Peyer's patch (tissue), 4 donors: Measurements from ENCODE around the gene HEPACAM2. TPM values are rescaled to one million over a fixed set of nuclear protein-coding genes. Genes with fewer than 3 reads are reported as not detected.

Experiments used
- DNase-seq, 3 donors: peaks; one replicate each; pipeline ENCODE4 v3.0.0-alpha.2; 2017 to 2019
- H3K27ac ChIP-seq, 4 donors: fragments of 200-600 bp; sonication (generic); one replicate each; pipeline ENCODE4 v1.5.1; 2016 to 2019
- H3K27me3 ChIP-seq, 2 donors: fragments of 200-600 bp; sonication (generic); one replicate each; pipeline ENCODE4 v1.5.1; 2019
- H3K36me3 ChIP-seq, 3 donors: fragments of 200-600 bp; sonication (generic); one replicate each; pipeline ENCODE4 v1.5.1; 2016 to 2019
- H3K4me1 ChIP-seq, 4 donors: fragments of 200-600 bp; sonication (generic); one replicate each; pipeline ENCODE4 v1.5.1; 2016 to 2019
- H3K4me3 ChIP-seq, 4 donors: fragments of 200-600 bp; sonication (generic); 1 replicate in 3 of 4; 2 replicates in 1 of 4; pipeline ENCODE4 v1.5.1; 2016 to 2019; ENCODE audit warnings: mild to moderate bottlenecking in 1 of 4
- H3K9me3 ChIP-seq, 4 donors: fragments of 200-600 bp; sonication (generic); one replicate each; pipeline ENCODE4 v1.5.1; 2016 to 2019; ENCODE audit warnings: mild to moderate bottlenecking in 1 of 4
- CTCF ChIP-seq, 6 experiments: fragments of 450-650 bp in 4 of 6; fragments of 200-600 bp in 2 of 6; sonication (generic) in 1 of 6; IDR thresholded peaks; one replicate each; pipeline ENCODE4 v1.5.1; 2017 to 2019; ENCODE audit warnings: antibody characterized with exemption in 6 of 6, mild to moderate bottlenecking in 3 of 6, moderate library complexity in 1 of 6
- POLR2A ChIP-seq, 2 donors: fragments of 450-650 bp; IDR thresholded peaks; one replicate each; pipeline ENCODE4 v1.5.1; 2017; ENCODE audit warnings: antibody characterized with exemption in 2 of 2, mild to moderate bottlenecking in 2 of 2, moderate library complexity in 2 of 2
- total RNA-seq, 4 donors: library from RNA; depleted of rRNA; stranded (reverse); fragments of >200 nt; gene quantifications; one replicate each; pipeline ENCODE4 v1.1.0, GENCODE V29; 2016

Gene HEPACAM2
- total RNA-seq, 4 donors from 2014 or later = 19.0 to 59.4 (median 28.4) TPM

GRCh38 chr7:93179173-93179572, 47.1 kb downstream of the HEPACAM2 start:
- DNase-seq = no peak
- H3K9me3 ChIP-seq = no peaks in the 10 kb centered on the region
- H3K4me1 ChIP-seq = no peaks in the 10 kb centered on the region
- no peak overlapping the region for H3K27ac ChIP-seq
- no peaks in the 10 kb centered on the region for H3K27me3 ChIP-seq
- TF ChIP-seq POLR2A (IDR thresholded peaks at IDR 0.05) (no peak), CTCF (IDR thresholded peaks at IDR 0.05) (no peak)
- H3K36me3 ChIP-seq = no peaks in the 10 kb centered on the region
- no peak overlapping the region for H3K4me3 ChIP-seq

- no peak for DNase-seq
These were observed 48.1 kb downstream of the HEPACAM2 start for GRCh38 chr7:93178213-93178612.

GRCh38 chr7:93176992-93177580, 49.2 kb downstream of the HEPACAM2 start:
- Histone ChIP-seq H3K4me1 (no peaks in the 10 kb centered on the region), H3K36me3 (no peaks in the 10 kb centered on the region), H3K27ac (no peak overlapping the region), H3K9me3 (no peaks in the 10 kb centered on the region), H3K4me3 (no peak overlapping the region), H3K27me3 (no peaks in the 10 kb centered on the region)
- DNase-seq = no peak
- no peak for TF ChIP-seq CTCF (IDR thresholded peaks at IDR 0.05)
- no peak for TF ChIP-seq POLR2A (IDR thresholded peaks at IDR 0.05)

More at GRCh38 chr7:93178213-93178612, 48.1 kb downstream of the HEPACAM2 start:
- Histone ChIP-seq H3K27ac (no peak overlapping the region), H3K4me1 (no peaks in the 10 kb centered on the region), H3K27me3 (no peaks in the 10 kb centered on the region), H3K9me3 (no peaks in the 10 kb centered on the region), H3K4me3 (no peak overlapping the region), H3K36me3 (no peaks in the 10 kb centered on the region)
- TF ChIP-seq POLR2A (IDR thresholded peaks at IDR 0.05) (no peak), CTCF (IDR thresholded peaks at IDR 0.05) (peak in 3 of 6 experiments; percentile 43 to 54 (median 45))

GRCh38 chr7:93175219-93175618, 51.0 kb downstream of the HEPACAM2 start:
- H3K36me3 ChIP-seq = no peaks in the 10 kb centered on the region
- TF ChIP-seq POLR2A (IDR thresholded peaks at IDR 0.05) = no peak
- TF ChIP-seq CTCF (IDR thresholded peaks at IDR 0.05) = no peak

GRCh38 chr7:93172683-93173082, 53.6 kb downstream of the HEPACAM2 start:
- H3K27me3 ChIP-seq = no peaks in the 10 kb centered on the region
- TF ChIP-seq POLR2A (IDR thresholded peaks at IDR 0.05) = no peak
- no peak for TF ChIP-seq CTCF (IDR thresholded peaks at IDR 0.05)

More at GRCh38 chr7:93175219-93175618, 51.0 kb downstream of the HEPACAM2 start:
- Histone ChIP-seq H3K4me3 (no peak overlapping the region), H3K27me3 (no peaks in the 10 kb centered on the region), H3K9me3 (peaks cover 0 to 13% (median 0%) of the 10 kb centered on the region in 4 donors), H3K27ac (no peak overlapping the region), H3K4me1 (no peaks in the 10 kb centered on the region)
- DNase-seq = no peak

More at GRCh38 chr7:93172683-93173082, 53.6 kb downstream of the HEPACAM2 start:
- no peak for DNase-seq
- no peaks in the 10 kb centered on the region for H3K36me3 ChIP-seq
- H3K27ac ChIP-seq = no peak overlapping the region
- no peak overlapping the region for H3K4me3 ChIP-seq
- H3K9me3 ChIP-seq = peaks cover 0 to 16% (median 0%) of the 10 kb centered on the region in 4 donors
- no peaks in the 10 kb centered on the region for H3K4me1 ChIP-seq
